ENCODE results near the gene XPR1.

XPR1 gene

DNA sequence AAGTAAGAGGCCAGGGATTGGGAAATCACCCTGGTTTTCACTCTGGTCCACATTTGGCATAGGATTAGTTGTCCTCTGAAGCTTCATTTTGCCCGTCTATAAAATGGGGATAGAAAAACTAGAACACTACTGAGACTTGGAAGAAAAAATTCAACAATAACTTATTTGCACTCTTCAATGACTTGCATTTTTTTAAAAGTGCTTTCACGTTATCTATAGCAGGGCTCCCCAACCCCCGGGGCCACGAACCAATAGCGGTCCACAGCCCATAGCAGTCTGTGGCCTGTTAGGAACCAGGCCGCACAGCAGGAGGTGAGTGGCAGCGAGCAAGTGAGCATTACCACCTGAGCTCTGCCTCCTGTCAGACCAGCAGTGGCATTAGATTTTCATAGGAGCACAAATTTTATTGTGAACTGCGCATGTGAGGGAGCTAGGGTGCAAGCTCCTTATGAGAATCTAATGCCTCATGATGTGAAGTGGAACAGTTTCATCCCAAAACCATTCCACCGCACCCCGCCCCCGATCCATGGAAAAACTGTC lies 283.7 kb downstream of the XPR1 start:
- DNase-seq (ENCODE audit: low read depth, low spot score) = no peak

DNA sequence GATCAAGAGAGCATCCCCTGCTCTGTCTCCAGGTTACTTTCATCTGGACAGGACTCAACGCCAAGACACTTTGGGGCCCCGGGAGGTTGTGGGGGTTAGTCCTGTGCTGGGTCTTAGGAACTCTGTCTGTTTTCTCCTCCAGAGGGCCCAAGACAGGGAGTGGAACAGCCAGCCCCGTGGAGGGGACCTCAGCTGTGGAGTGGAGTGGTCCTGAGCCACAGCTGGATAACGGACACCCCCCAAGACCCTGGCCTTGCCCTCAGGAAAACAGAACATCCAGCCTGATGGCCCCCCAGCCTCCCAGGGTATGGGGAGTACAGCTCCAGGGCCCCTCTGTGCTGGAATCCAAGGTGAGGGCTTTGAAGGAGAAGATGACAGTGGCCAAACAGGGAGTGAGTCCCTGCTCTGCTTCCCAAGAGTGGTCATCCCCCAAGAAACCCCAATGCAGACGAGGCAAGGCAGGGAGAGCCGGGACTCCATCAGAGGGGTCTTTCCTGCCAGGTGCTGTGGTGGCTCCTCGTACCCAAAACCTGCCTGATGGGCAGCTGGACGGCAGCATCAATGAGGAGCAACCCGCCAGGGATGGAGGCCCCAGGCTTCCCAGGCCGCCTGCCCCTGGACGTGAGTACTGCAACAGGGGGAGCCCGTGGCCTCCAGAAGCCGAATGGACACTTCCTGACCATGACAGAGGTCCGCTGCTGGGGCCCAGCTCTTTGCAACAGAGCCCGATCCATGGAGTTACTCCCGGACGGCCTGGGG lies 284.4 kb downstream of the XPR1 start:
- DNase-seq (ENCODE audit: low read depth, low spot score) = no peak

DNA sequence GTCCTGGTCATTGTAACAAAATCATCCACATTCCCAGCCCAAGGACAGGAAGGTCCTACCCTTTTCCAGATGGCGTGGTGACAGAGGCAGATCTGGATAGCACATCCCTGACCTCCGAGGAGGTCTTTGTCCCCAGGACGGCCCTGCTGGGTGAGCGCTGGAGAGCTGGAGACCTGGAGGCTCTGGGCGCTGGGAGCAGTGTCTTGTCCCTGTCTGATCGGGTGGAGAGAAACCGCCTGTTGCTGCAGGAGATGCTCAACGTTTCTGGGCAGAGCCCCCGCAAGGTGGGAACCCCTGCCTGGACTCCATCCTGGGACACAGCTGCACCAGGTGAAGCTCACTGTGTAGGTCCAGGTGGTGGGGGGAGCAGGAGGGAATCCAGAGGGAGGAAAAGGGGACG lies 284.9 kb downstream of the XPR1 start:
- DNase-seq (ENCODE audit: low read depth, low spot score) = no peak

DNA sequence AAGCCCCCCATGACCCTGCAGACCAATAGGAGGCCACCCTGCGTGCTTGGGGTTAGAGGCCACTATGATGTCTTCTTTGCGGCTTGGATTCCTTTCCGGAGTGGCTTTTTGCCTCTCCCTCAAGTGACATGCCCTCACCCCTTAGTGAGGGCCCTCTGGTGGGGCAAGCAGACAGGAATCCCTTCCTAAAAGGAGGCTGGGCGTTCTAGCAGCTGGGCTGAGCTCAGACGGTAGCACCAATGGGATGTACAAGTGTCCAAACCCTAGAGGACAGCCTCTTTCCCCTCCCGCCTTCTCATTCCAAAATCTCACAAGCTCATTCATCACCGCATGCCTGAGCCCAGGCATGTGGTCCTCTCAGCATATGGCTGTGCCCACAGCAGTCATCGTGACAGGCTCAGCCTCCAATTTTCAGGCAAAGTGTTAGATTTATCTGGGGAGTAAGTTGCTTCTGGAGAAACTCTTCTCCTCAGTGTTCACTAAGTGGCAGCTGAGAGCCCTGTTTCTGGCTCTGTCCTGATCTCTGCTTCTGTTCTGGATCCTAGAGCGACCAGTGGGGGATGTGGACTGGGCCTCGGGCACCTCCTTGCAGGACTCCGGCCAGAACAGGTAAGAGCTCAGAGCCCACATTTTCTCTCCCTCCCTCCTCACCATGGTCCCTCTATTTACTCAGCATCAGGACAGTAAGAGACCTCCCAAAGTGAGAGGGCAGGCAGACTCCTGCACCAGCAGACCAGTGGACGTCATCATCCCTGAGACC lies 285.7 kb downstream of the XPR1 start:
- no peak for DNase-seq (ENCODE audit: low read depth, low spot score)

DNA sequence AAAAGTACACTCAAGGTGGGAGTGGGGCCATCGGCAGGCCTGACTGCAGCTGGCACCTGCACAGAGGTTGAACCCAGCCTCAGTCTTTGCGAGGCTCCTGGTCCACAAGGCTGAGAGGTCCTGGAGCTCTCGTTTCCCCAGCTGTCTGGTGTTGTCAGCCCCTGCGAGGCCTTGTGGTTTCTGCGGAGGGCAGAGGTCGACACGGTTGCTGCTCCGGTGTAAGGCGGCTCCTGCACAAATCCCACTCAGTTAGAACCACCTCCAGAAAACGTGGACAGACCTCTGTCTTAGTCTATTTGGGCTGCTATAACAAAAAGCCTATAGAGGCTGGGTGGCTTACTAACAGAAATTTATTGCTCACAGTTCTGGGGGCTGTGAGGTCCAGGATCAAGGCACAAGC lies 286.7 kb downstream of the XPR1 start:
- no peak for DNase-seq (ENCODE audit: low read depth, low spot score)

DNA sequence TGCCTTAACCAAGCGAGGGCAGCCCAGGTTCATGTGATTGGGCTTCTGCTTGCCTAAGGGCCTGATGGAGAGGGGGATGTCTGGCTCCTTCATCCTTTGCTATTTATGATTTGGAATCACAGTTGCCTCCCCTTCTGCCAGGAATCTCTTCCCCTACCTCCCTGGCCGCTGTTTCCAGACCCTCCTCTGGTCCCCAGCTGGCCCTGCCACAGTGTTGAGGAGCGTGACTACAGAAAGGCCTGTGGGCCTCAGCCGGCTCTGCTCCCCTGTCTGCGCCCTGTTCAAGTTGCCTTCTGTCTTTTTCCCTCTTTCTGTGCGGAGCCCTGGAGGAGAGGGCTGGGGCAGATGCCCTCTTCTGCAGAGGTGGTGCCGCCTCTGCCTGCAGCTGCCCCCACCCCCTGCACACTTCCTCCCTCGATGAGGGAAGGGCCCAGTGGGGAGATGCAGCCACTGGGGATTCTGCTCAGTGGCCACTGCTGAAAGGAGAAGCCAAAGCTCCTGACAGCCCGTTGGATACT lies 287.4 kb downstream of the XPR1 start:
- DNase-seq (ENCODE audit: low read depth, low spot score) = no peak

DNA sequence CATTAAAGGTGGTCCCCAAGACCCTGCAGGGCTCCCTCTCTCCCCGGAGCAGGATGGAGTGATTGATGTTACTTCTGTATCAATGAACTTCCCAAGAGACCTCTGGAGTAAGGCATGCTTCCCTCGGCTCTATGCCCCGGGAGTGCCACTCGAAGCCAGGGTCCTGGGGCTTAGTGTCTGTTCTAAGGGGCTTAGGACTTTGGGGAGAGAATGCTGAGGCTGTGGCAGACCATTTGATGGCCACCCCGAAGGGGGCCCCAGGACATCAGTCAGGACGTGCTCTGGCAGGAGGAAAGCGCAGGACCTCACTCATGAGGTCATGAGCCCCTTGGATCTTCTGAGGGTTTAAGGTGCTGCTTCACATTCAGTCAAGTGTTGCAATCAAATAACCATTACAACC lies 288.4 kb downstream of the XPR1 start:
- DNase-seq (ENCODE audit: low read depth, low spot score) = no peak

DNA sequence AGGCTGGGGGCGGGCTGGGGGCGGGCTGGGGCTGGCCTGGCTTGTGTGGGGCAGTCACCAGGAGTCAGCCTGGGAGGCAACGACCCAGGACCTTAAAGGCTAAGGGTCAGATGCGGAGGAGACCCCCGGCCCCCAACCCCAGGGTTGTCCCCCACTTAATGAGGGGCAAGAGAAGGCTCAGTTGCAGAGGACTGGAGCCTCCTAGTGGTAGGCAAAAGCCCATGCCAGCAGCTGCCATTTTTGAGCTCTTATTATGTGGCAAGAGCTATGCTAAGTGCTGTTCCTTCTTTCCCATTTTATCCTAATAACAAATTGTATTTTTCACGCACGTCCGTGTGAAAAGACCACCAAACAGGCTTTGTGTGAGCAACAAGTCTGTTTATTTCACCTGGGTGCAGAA lies 288.9 kb downstream of the XPR1 start:
- DNase-seq (ENCODE audit: low read depth, low spot score) = no peak

DNA sequence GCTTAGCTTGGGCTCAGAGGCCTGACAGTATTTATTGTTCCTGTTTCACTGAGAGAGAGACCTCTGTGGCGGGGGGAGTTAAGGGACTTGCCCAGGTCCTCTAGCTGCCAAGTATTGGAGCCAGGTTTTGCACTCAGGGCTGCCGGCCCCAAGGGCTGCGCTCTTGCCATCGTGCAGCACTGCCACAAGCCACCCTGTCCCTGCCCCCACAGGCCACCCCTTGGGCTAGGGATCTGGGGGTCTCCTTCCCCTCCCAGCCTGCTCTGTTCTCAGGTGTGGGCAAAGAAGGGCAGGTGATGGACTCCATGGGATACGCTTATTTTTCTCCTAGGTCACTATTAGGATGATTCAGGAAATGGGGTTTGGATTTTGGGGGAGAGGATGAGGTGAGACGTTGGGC lies 289.6 kb downstream of the XPR1 start:
- no peak for DNase-seq (ENCODE audit: low read depth, low spot score)

DNA sequence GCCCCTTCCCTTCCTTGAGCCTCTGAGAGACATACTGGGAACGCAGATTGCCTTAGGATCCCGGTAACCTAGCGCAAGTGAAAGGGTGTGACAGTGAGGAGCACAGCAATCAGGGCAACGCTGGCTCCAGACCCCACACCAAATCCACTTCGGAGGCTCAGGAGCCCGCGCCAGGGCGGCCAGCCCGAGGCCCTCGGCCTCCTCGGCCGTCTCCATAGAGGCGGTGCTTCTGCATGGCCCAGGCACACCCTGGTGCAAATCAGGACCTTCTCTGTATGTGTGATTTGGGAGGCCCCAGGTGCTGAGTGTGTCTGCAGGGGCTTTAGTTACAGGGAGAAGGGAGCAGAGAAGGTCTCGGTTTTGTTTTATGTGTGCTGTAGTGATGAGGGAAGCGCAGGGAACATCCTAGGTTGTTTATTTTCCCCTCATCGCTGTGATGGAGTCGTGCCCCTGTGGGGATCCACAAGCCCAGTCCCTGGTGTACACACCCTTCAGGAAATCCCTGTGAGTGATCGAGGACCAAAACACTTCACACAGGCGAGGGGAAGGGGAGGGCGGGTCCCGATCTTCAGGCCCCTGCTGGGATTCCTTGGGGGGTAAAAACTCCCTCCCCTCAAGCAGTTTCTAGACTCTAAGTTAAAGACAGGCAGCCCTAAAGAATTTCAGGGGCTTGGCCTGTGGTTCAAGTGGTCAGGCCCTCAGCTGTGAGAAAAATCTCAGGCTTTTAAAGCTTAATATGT lies 290.2 kb downstream of the XPR1 start:
- no peak for DNase-seq (ENCODE audit: low read depth, low spot score)

DNA sequence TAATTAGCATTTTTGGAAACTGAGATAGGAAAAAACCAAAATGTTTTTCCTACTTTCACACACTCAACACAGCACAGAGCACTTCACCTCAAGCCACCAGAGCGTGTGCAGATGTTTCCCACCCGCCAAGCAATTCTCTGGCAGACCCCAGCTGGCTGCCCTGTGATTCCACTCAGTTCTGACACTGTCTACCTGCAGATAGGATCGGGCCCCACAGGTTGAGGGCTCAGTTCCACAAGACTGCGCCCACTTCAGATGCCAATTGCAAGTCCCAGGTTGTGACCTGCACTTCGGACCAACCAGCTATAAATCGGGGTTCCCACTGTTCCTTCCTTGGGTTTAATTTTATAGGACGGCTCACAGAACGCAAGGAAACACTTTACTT lies 290.8 kb downstream of the XPR1 start:
- DNase-seq (ENCODE audit: low read depth, low spot score) = no peak

DNA sequence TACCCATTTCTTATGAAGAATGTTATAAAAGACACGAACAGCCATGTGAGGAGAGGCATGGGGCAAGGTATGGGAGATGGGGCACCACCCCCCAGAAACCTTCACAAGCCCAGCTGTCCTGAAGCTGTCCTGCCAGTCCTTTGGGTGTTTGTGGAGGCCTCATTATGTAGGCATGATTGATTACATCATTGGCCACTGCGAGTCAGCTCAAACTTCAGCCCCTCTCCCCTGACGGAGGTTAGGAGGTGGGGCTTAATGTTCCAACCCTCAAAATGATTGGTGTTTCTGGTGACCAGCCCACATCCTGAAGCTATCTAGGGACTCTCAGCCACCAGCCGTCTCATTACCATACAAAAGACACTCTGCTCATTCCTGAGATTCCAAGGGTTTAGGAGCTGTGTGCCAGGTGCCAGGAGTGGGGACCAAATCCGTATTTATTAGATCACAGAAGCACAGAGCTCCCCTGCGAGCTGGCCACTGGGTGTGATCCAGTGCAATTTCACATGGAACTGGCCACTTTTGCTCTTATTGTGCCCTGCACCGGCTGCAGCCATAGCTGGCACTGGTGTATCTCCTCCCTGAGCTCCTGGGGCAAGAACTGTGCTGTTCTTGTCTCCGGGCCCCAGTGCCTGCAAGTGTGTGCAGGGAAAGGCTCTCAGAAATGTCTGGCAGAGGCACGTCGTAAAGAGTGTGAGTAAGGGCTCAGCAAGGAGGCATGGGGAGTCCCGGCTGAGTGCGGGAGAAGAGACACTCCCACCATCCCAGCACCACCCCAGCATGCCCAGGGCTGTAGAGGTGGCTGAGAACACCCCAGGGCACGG lies 291.4 kb downstream of the XPR1 start:
- no peak for DNase-seq (ENCODE audit: low read depth, low spot score)

DNA sequence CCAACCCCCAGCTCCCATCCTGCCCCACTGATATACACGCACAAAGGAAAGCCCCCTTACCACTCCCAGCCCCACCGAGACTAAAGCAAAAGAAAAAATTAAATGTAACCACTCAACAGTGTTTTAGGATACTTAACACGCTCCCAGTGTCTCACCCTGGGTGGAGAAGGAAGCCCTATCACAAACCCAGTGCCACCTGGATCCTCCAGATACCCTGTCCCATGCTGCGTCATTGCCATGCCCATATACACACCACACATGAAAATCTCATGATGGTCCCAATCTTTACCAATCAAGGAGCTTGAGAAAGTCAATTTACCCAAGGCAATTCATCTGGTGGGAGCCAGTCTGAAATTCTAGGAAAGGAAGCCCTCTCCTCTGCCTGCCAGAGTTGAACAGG lies 292.1 kb downstream of the XPR1 start:
- DNase-seq (ENCODE audit: low read depth, low spot score) = no peak

DNA sequence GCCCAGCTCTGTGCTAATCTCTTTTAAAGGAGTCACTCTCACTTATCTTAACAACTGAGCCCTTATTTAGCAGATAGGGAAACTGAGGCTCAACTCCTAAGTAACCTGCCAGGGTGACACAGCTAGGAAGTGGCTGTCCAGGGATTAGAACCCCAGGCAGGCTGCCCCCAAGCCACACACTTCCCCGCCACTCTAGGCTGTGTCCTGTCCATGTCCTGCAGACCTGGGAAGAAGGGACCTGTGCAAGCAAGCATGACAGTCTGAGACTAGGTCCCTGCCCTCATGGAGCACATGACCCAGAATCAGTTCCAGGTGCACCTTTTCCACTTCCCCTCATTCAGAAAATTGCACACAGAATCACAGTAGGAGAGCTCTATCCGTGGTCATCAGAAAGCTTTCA lies 293.1 kb downstream of the XPR1 start:
- DNase-seq (ENCODE audit: low read depth, low spot score) = no peak

DNA sequence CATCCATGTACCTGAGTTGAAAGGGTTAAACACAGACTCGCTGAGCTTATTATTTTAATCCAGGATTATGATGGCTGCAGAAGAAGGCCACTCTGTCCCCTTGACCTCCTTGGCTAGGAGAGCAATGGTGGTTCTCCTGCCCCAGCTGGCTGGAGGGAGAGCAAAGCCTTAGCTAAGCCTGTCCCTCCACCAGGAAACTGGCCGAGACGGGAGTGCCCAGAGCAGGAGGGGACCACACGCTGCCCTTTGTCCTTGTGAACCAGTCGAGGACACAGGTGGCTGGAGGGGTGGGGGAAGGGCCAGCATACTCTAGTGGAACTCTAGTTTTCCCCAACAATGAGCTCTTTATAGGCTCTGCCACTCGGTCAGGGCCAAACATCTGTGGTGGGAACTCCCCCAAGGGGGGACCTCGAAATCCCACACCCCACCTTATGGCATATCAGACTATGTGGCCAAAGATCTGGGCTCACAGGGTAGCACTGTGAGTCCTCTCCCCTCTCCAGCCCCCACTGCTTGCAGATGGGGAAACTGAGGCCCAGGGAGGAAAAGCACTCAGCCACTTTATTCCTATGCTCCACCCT lies 293.7 kb downstream of the XPR1 start:
- no peak for DNase-seq (ENCODE audit: low read depth, low spot score)

DNA sequence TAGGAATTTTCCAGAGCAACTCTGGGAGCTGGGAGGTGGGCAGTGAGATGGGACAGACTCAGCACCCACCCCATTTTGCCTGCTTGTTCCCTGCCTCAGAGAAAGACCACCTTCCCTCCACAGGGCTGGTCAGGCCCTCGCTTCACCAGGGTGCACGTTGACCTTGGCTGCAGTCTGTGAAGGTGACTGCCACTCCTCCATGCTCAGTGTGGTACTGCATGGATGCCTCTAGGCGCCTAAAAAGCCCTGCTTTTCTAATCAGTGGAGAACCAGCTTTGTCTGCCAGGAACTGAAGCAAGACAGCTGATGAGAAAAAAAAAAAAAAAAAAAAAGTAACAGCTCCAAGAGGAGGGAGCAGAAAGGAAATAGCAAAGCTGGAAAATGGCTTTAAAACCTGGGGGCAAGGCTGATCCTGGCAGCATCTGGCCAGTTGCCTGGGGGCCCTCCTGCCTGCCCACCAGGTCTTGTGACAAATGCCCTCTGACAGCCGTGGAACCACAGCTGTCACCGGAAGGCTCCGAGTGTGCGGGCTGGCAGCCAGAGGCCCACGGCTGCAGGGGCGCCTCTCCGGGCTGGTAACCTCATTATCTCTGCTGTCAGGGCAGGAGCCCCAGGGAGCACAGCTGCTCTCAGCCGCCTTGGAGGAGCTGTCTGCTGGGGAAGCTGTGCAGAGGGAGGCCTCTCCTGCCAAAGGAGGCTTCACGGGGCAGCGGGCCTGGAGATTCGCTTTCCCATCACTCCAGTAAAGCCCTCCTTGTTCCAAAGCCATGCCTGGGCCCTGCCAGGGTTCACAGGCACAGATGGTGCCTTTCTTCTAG lies 294.6 kb downstream of the XPR1 start:
- peak; percentile 81 for DNase-seq (ENCODE audit: low read depth, low spot score)

DNA sequence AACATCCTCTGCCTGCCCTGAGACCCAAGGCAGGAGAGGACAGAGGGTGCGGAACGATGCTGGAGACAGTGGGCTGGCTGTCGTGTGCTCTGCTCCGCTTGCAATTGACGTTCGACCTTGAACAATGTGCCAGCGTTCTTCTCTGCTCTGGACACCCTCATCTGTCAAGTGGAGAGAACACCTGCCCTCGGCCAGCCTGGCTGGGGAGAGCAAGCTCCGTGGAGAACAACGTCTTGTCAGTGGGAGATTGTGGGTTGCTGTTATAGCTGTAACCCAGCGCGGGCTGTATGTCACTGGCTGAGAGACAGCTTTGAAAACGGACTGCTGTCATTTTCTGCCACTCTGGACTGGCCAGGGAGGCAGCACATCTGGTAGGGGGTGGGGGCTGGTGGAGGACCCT lies 295.5 kb downstream of the XPR1 start:
- no peak for DNase-seq (ENCODE audit: low read depth, low spot score)

DNA sequence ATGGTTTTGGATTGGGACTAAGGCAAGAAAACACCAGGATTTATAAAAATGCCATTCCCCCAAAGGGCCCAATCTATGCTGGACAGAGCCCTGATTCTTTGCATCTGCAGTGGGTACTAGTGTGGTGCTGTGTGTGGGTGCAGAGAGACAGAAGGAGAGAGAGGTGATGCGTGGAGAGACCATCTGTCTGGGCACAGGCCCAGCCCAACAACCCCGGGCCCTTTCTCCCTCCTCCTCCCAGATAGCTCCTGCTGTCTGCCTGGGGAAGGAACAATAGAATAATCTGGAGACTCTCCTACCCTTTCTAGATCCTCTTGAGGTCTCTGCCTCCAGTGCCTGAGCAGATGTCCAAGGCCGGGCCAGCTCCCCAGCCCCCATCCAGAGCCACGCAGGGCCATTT lies 296.0 kb downstream of the XPR1 start:
- no peak for DNase-seq (ENCODE audit: low read depth, low spot score)

DNA sequence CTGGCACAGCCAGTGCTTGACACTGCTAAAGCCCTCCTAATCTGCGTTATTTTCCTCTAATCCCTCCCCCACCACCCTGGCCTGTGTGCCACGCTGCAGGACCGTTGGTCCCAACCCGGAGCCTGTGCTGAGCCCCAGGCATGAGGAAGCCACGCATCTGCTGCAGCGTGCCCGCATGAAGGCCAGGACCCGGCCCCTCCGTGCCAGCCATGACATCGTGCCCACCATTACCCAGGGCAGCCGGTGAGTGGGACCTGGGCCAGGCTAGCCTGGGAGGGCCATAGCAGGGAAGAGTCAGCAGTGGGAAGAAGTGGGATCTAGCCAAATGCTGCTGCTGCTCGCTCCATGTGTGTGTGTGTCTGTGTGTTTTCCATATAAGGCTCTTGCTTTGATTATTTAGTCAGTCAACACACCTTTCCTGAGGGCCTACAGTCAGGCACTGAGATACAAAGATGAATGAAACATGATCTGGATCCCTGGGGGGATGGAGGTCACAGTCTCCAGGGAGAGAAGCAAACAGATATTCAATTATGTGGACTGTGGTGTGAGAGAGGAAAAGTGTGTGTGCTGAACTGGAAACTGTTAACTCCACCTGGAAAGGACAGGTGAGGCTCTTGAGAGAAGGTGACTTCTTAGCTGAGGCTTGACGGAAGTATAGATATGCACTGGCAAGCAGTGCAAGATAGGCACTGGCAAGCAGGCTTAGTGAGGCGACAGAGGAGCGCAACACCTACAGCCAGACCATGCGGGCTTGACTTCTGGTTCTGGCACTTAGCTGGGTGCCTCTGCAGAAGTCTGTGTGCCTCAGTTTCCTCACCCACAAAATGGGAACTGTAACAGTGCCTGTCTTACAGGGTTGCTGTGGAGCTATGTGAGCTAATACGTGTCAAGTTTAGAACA lies 296.8 kb downstream of the XPR1 start:
- no peak for DNase-seq (ENCODE audit: low read depth, low spot score)
